Fibroblast of lung (primary cell): ENCODE data around the gene SNX19.

Experiments used
- CTCF ChIP-seq, 2 donors: IDR thresholded peaks in 1 of 2; conservative IDR thresholded peaks in 1 of 2; 1 replicate in 1 of 2; 2 replicates in 1 of 2; pipeline ENCODE4 v1.5.1; 2011 to 2012; ENCODE audit warnings: low read length in 2 of 2, control low read depth in 1 of 2, inconsistent platforms in 1 of 2, low read depth in 1 of 2, mild to moderate bottlenecking in 1 of 2
- EZH2 ChIP-seq: IDR thresholded peaks from 2 replicates; pipeline ENCODE4 v1.5.1; 2012; ENCODE audit warnings: low read length, control low read depth, mild to moderate bottlenecking; ENCODE audit errors: missing control alignments

- TF ChIP-seq CTCF (conservative IDR thresholded peaks at IDR 0.05 in 1 of 2, IDR thresholded peaks at IDR 0.05 in 1 of 2; ENCODE audit: low read depth in 1 of 2, low read length in 2 of 2) (no peak), EZH2 (no peak)
These were observed 81.4 kb downstream of the SNX19 start for GRCh38 chr11:130834886-130835285.
